Measurements from ENCODE around the gene HBQ1. TPM values are rescaled to one million over a fixed set of nuclear protein-coding genes. Genes with fewer than 3 reads are reported as not detected.
"Not testable (repeated sequence)": the region's sequence is repeated elsewhere in the genome, so short reads cannot be mapped to it uniquely, and the experiment has no call there.

Gene HBQ1
- total RNA-seq, 1 donor from 2014 or later: 0.60 TPM

GRCh38 chr16:173211-173854 lies 6.9 kb upstream of the HBQ1 start:
- peaks cover 67% of the 10 kb centered on the region for H3K27me3 Mint-ChIP-seq
- H3K27ac Mint-ChIP-seq; H3K4me3 Mint-ChIP-seq (ENCODE audit: low read depth); H3K9me3 Mint-ChIP-seq (ENCODE audit: low read depth); H3K36me3 Mint-ChIP-seq (ENCODE audit: insufficient read depth); DNase-seq (ENCODE audit: low spot score, unreplicated experiment); H3K4me1 Mint-ChIP-seq (ENCODE audit: low read depth): not testable (repeated sequence)

GRCh38 chr16:173928-174769 lies 6.1 kb upstream of the HBQ1 start:
- H3K9me3 Mint-ChIP-seq (ENCODE audit: low read depth); H3K36me3 Mint-ChIP-seq (ENCODE audit: insufficient read depth); DNase-seq (ENCODE audit: low spot score, unreplicated experiment); H3K4me1 Mint-ChIP-seq (ENCODE audit: low read depth); H3K4me3 Mint-ChIP-seq (ENCODE audit: low read depth): not testable (repeated sequence)
- H3K27me3 Mint-ChIP-seq: peaks cover 64% of the 10 kb centered on the region
- peak overlapping the region; percentile 6 for H3K27ac Mint-ChIP-seq

- Mint-ChIP-seq H3K4me1 (ENCODE audit: low read depth) (peaks cover 4% of the 10 kb centered on the region), H3K36me3 (ENCODE audit: insufficient read depth) (no peaks in the 10 kb centered on the region), H3K4me3 (ENCODE audit: low read depth) (peak overlapping the region; percentile 21), H3K27me3 (peaks cover 56% of the 10 kb centered on the region), H3K27ac (no peak overlapping the region), H3K9me3 (ENCODE audit: low read depth) (no peaks in the 10 kb centered on the region)
- TF ChIP-seq CTCF (IDR thresholded peaks at IDR 0.05; ENCODE audit: unreplicated experiment): no peak
- no peak for DNase-seq (ENCODE audit: low spot score, unreplicated experiment)
These were observed 5.0 kb upstream of the HBQ1 start for GRCh38 chr16:175011-175949.

GRCh38 chr16:176006-176405 lies 4.3 kb upstream of the HBQ1 start:
- H3K4me1 Mint-ChIP-seq (ENCODE audit: low read depth); H3K36me3 Mint-ChIP-seq (ENCODE audit: insufficient read depth); H3K9me3 Mint-ChIP-seq (ENCODE audit: low read depth); H3K4me3 Mint-ChIP-seq (ENCODE audit: low read depth); DNase-seq (ENCODE audit: low spot score, unreplicated experiment); H3K27ac Mint-ChIP-seq: not testable (repeated sequence)
- H3K27me3 Mint-ChIP-seq: peaks cover 49% of the 10 kb centered on the region

GRCh38 chr16:176477-177382 lies 3.5 kb upstream of the HBQ1 start, which contains the start of gene HBA1:
TSS of gene HBA1 (plus strand) at chr16:176680. CDS start at chr16:176717, 37 bp downstream.
- H3K9me3 Mint-ChIP-seq (ENCODE audit: low read depth); DNase-seq (ENCODE audit: low spot score, unreplicated experiment); H3K27ac Mint-ChIP-seq; H3K4me1 Mint-ChIP-seq (ENCODE audit: low read depth); H3K4me3 Mint-ChIP-seq (ENCODE audit: low read depth); H3K36me3 Mint-ChIP-seq (ENCODE audit: insufficient read depth): not testable (repeated sequence)
- H3K27me3 Mint-ChIP-seq: peaks cover 46% of the 10 kb centered on the region

- Mint-ChIP-seq H3K36me3 (ENCODE audit: insufficient read depth) (no peaks in the 10 kb centered on the region), H3K4me1 (ENCODE audit: low read depth) (peaks cover 4% of the 10 kb centered on the region), H3K27ac (no peak overlapping the region), H3K27me3 (peaks cover 43% of the 10 kb centered on the region), H3K9me3 (ENCODE audit: low read depth) (no peaks in the 10 kb centered on the region), H3K4me3 (ENCODE audit: low read depth) (no peak overlapping the region)
- no peak for TF ChIP-seq CTCF (IDR thresholded peaks at IDR 0.05; ENCODE audit: unreplicated experiment)
- DNase-seq (ENCODE audit: low spot score, unreplicated experiment): no peak
These were observed 2.9 kb upstream of the HBQ1 start for GRCh38 chr16:177394-177822.

Data from progenitor cell of endocrine pancreas (in vitro differentiated cells).